Osteoblast (primary cell): Measurements from ENCODE around the gene BOLA3. TPM values are rescaled to one million over a fixed set of nuclear protein-coding genes. Genes with fewer than 3 reads are reported as not detected.
A peak's percentile ranks its signal among the peaks of the same experiment; 100 is the strongest.
"Not testable (repeated sequence)": the region's sequence is repeated elsewhere in the genome, so short reads cannot be mapped to it uniquely, and the experiment has no call there.

Source experiments
- DNase-seq: peaks from one replicate; pipeline ENCODE4 v3.0.0; 2011; ENCODE audit warnings: low spot score, mixed read lengths; ENCODE audit not compliant: insufficient read length; ENCODE audit errors: missing footprints
- H2AFZ ChIP-seq: 2 replicates; pipeline ENCODE4 v1.6.0; 2011; ENCODE audit warnings: mild to moderate bottlenecking, low read length
- H3K27ac ChIP-seq: 2 replicates; pipeline ENCODE4 v1.5.1; 2011; ENCODE audit warnings: mild to moderate bottlenecking, low read depth, low read length, moderate library complexity
- H3K27me3 ChIP-seq: 2 replicates; pipeline ENCODE4 v1.6.0; 2012; ENCODE audit warnings: mild to moderate bottlenecking, control low read depth, inconsistent platforms, low read length, moderate library complexity; ENCODE audit not compliant: insufficient read depth
- H3K36me3 ChIP-seq: 2 replicates; pipeline ENCODE4 v1.5.1; 2011; ENCODE audit warnings: mild to moderate bottlenecking, low read length, control low read depth, moderate library complexity; ENCODE audit not compliant: insufficient read depth
- H3K4me1 ChIP-seq: 2 replicates; pipeline ENCODE4 v1.5.1; 2011; ENCODE audit warnings: mild to moderate bottlenecking, low read length, control low read depth, moderate library complexity; ENCODE audit not compliant: insufficient read depth
- H3K4me2 ChIP-seq: 2 replicates; pipeline ENCODE4 v1.6.0; 2011; ENCODE audit warnings: mild to moderate bottlenecking, low read length; ENCODE audit not compliant: insufficient read depth
- H3K4me3 ChIP-seq: fragments of 200-600 bp; sonication (generic); 3 replicates; pipeline ENCODE4 v1.5.1; 2012; ENCODE audit warnings: mild to moderate bottlenecking, low read length, inconsistent platforms; ENCODE audit not compliant: insufficient read depth
- H3K79me2 ChIP-seq: 2 replicates; pipeline ENCODE4 v1.6.0; 2012; ENCODE audit warnings: mild to moderate bottlenecking, low read length, control low read depth, inconsistent platforms; ENCODE audit not compliant: insufficient read depth
- H3K9me3 ChIP-seq: 2 replicates; pipeline ENCODE4 v1.5.1; 2011; ENCODE audit warnings: low read depth, low read length, control low read depth
- H4K20me1 ChIP-seq: 2 replicates; pipeline ENCODE4 v1.6.0; 2012; ENCODE audit warnings: mild to moderate bottlenecking, low read length, control low read depth; ENCODE audit not compliant: insufficient read depth
- total RNA-seq: library from RNA; depleted of rRNA; stranded (reverse); fragments of >200 nt; gene quantifications from 2 replicates; pipeline ENCODE4 v1.2.3, GENCODE V29; 2012
- TF ChIP-seq, protein P1 (sequence below): IDR thresholded peaks from 2 replicates; pipeline ENCODE4 v1.5.1; 2011; ENCODE audit warnings: mild to moderate bottlenecking, low read depth, low read length, moderate library complexity; ENCODE audit errors: extremely low read depth

BOLA3 gene
- total RNA-seq, 1 donor, result 17.4 TPM

GRCh38 chr2:74188696-74189095, 41.0 kb upstream of the BOLA3 start:
- no peaks in the 10 kb centered on the region for H4K20me1 ChIP-seq
- H3K9me3 ChIP-seq, result no peaks in the 10 kb centered on the region
- no peak overlapping the region for H2AFZ ChIP-seq
- H3K27ac ChIP-seq, result no peak overlapping the region
- no peaks in the 10 kb centered on the region for H3K36me3 ChIP-seq
- no peaks in the 10 kb centered on the region for H3K4me1 ChIP-seq
- no peak for DNase-seq
- TF ChIP-seq, protein P1, sequence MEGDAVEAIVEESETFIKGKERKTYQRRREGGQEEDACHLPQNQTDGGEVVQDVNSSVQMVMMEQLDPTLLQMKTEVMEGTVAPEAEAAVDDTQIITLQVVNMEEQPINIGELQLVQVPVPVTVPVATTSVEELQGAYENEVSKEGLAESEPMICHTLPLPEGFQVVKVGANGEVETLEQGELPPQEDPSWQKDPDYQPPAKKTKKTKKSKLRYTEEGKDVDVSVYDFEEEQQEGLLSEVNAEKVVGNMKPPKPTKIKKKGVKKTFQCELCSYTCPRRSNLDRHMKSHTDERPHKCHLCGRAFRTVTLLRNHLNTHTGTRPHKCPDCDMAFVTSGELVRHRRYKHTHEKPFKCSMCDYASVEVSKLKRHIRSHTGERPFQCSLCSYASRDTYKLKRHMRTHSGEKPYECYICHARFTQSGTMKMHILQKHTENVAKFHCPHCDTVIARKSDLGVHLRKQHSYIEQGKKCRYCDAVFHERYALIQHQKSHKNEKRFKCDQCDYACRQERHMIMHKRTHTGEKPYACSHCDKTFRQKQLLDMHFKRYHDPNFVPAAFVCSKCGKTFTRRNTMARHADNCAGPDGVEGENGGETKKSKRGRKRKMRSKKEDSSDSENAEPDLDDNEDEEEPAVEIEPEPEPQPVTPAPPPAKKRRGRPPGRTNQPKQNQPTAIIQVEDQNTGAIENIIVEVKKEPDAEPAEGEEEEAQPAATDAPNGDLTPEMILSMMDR, result no peak
- H3K4me3 ChIP-seq, result no peak overlapping the region
- H3K27me3 ChIP-seq, result peaks cover 6% of the 10 kb centered on the region
- H3K79me2 ChIP-seq, result no peaks in the 10 kb centered on the region
- no peak overlapping the region for H3K4me2 ChIP-seq

DNA sequence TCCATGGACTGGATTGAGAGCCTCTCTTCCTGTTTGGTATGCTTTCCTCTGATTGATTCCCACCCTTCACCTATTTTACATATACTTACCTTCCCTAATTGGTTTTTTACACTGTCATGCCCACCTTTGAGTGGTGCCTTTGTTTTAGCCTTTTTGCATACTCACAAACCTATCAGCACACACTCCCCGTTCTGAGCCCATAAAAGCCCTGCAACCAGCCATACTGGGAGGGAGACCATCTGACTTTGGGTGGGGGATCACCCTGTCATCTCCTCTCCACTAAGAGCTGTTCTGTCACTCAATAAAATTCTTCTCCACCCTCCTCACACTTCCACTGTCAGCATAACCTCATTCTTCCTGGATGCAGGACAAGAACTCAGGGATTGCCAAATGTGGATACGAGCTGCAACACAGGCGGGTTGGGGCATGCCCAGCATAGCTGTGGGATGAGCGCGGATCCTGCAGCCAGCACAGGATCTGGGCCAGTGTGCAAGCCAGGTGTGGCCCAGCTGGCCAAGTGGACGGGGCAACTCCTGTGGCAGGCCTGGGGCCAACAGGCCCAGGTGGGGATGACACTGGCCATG, 40.4 kb upstream of the BOLA3 start:
- Histone ChIP-seq H3K36me3 (no peaks in the 10 kb centered on the region), H3K27ac (no peak overlapping the region), H3K79me2 (no peaks in the 10 kb centered on the region), H3K4me2 (no peak overlapping the region), H4K20me1 (no peaks in the 10 kb centered on the region), H3K4me1 (no peaks in the 10 kb centered on the region), H3K4me3 (no peak overlapping the region), H3K27me3 (peaks cover 6% of the 10 kb centered on the region), H2AFZ (peak overlapping the region; percentile 26), H3K9me3 (no peaks in the 10 kb centered on the region)
- TF ChIP-seq, protein P1, result no peak
- DNase-seq, result no peak

GRCh38 chr2:74186706-74187105, 39.0 kb upstream of the BOLA3 start:
- H3K9me3 ChIP-seq, DNase-seq, H3K4me2 ChIP-seq, H2AFZ ChIP-seq, H4K20me1 ChIP-seq, H3K36me3 ChIP-seq, H3K27me3 ChIP-seq, H3K4me3 ChIP-seq, H3K27ac ChIP-seq, H3K79me2 ChIP-seq, H3K4me1 ChIP-seq: not testable (repeated sequence)

DNA sequence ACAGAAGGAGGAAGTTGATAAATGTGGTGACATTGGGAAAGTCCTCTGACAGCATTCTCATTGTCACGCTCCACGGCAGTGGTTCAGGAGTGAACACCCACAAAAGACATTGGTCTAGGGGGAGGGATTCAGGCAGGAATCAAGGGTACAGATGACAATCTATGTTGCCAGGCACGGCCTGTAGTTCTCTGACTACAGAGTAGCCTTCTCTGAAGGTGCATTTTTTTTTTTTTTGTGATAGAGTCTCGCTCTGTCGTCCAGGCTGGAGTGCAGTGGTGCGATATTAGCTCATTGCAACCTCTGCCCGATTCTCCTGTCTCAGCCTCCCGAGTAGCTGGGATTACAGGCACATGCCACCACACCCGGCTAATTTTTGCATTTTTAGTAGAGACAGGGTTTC, 38.3 kb upstream of the BOLA3 start:
- DNase-seq, result no peak
- no peaks in the 10 kb centered on the region for H3K27me3 ChIP-seq
- H3K79me2 ChIP-seq, result no peaks in the 10 kb centered on the region
- H3K27ac ChIP-seq, result no peak overlapping the region
- no peak overlapping the region for H3K4me3 ChIP-seq
- H3K9me3 ChIP-seq, result no peaks in the 10 kb centered on the region
- H3K4me1 ChIP-seq, result no peaks in the 10 kb centered on the region
- TF ChIP-seq, protein P1, result no peak
- no peak overlapping the region for H3K4me2 ChIP-seq
- H4K20me1 ChIP-seq, result no peaks in the 10 kb centered on the region
- H3K36me3 ChIP-seq, result no peaks in the 10 kb centered on the region
- H2AFZ ChIP-seq, result no peak overlapping the region
